B cell (primary cell): ENCODE data around the gene HS6ST3. TPM values are rescaled to one million over a fixed set of nuclear protein-coding genes. Genes with fewer than 3 reads are reported as not detected.
"Not testable (repeated sequence)": the region's sequence is repeated elsewhere in the genome, so short reads cannot be mapped to it uniquely, and the experiment has no call there.

ENCODE experiments used
- ATAC-seq: fragments of 200-7000 bp; cut with Tn5 transposase; one replicate; pipeline ENCODE4 v1.10.0; 2021; ENCODE audit warnings: low read depth, mild to moderate bottlenecking, moderate number of reproducible peaks, moderate library complexity
- CTCF ChIA-PET: fragments of 350-600 bp; sonication (Branson Sonifier 250); formaldehyde crosslinking; loops from one replicate; lab custom pipeline; 2021; ENCODE audit warnings: antibody characterized with exemption, inconsistent platforms; lab: Charles Lee
- POLR2A ChIA-PET: fragments of 350-600 bp; sonication (Branson Sonifier 250); formaldehyde crosslinking; loops from one replicate; lab custom pipeline; 2021; ENCODE audit warnings: antibody characterized with exemption; lab: Charles Lee
- DNase-seq: peaks from one replicate; pipeline ENCODE4 v3.0.0; 2013
- H2AFZ ChIP-seq: 2 replicates; pipeline ENCODE4 v1.6.1; 2012; ENCODE audit warnings: mild to moderate bottlenecking, low read depth, low read length; ENCODE audit not compliant: insufficient read depth, poor library complexity, severe bottlenecking
- H3K27ac ChIP-seq, 2 donors: 1 replicate in 1 of 2; 2 replicates in 1 of 2; pipeline ENCODE4 v1.5.1; 2012 to 2013; ENCODE audit warnings: low read length in 2 of 2, mild to moderate bottlenecking in 2 of 2, moderate library complexity in 1 of 2
- H3K27me3 ChIP-seq, 4 experiments: fragments of 200-600 bp in 1 of 4; sonication (generic) in 1 of 4; replicated peaks in 1 of 4; 1 replicate in 2 of 4; 2 replicates in 2 of 4; pipeline versions ENCODE4 v1.6.1 to v1.7.0; 2013 to 2016; ENCODE audit warnings: low read length in 3 of 4, mild to moderate bottlenecking in 2 of 4, mixed read lengths in 1 of 4, moderate library complexity in 1 of 4; ENCODE audit not compliant: insufficient read depth in 4 of 4, control insufficient read depth in 3 of 4; ENCODE audit errors: control extremely low read depth in 1 of 4
- H3K36me3 ChIP-seq, 2 experiments: replicated peaks in 1 of 2; 1 replicate in 1 of 2; 2 replicates in 1 of 2; pipeline versions ENCODE4 v1.6.1 to v1.7.1; 2013; ENCODE audit warnings: low read length in 1 of 2; ENCODE audit not compliant: insufficient read depth in 2 of 2, control insufficient read depth in 1 of 2; ENCODE audit errors: control extremely low read depth in 1 of 2, extremely low read depth in 1 of 2
- H3K4me1 ChIP-seq, 2 donors: fragments of 200-600 bp in 1 of 2; sonication (generic) in 1 of 2; 1 replicate in 1 of 2; 2 replicates in 1 of 2; pipeline versions ENCODE4 v1.5.1 to v1.6.1; 2013 to 2017; ENCODE audit warnings: low read length in 2 of 2; ENCODE audit not compliant: control insufficient read depth in 2 of 2, insufficient read depth in 2 of 2
- H3K4me2 ChIP-seq: replicated peaks from 2 replicates; pipeline ENCODE3; 2012; ENCODE audit warnings: mild to moderate bottlenecking, low read depth, low read length; ENCODE audit not compliant: poor library complexity, severe bottlenecking
- H3K4me3 ChIP-seq, 5 experiments: fragments of 200-600 bp in 1 of 5; sonication (generic) in 1 of 5; 1 replicate in 3 of 5; 2 replicates in 2 of 5; pipeline versions ENCODE4 v1.5.1 to v1.7.0; 2011 to 2016; ENCODE audit warnings: low read length in 4 of 5, mild to moderate bottlenecking in 4 of 5, low read depth in 2 of 5, control low read depth in 1 of 5, moderate library complexity in 1 of 5; ENCODE audit not compliant: insufficient read depth in 1 of 5; ENCODE audit errors: control extremely low read depth in 1 of 5, extremely low read depth in 1 of 5
- H3K79me2 ChIP-seq: fragments of 200-600 bp; sonication (generic); one replicate; pipeline ENCODE4 v1.6.0; 2016; ENCODE audit warnings: low read length; ENCODE audit not compliant: control insufficient read depth, insufficient read depth
- H3K9ac ChIP-seq: fragments of 200-600 bp; sonication (generic); 2 replicates; pipeline ENCODE4 v1.6.1; 2017; ENCODE audit warnings: mild to moderate bottlenecking, low read length, moderate library complexity
- H3K9me3 ChIP-seq, 3 donors: one replicate each; pipeline versions ENCODE4 v1.6.1 to v1.7.1; 2013; ENCODE audit warnings: low read length in 2 of 3; ENCODE audit not compliant: control insufficient read depth in 2 of 3, insufficient read depth in 1 of 3; ENCODE audit errors: control extremely low read depth in 1 of 3
- H4K20me1 ChIP-seq: 2 replicates; pipeline ENCODE4 v1.6.0; 2012; ENCODE audit warnings: mild to moderate bottlenecking, low read length; ENCODE audit not compliant: insufficient read depth, control insufficient read depth, poor library complexity, severe bottlenecking
- H3K27ac Mint-ChIP-seq: one replicate; pipeline ENCODE4 v1.8.0; 2021; ENCODE audit warnings: mixed read lengths
- H3K27me3 Mint-ChIP-seq: one replicate; pipeline ENCODE4 v1.8.0; 2021; ENCODE audit warnings: mixed read lengths
- H3K4me1 Mint-ChIP-seq: one replicate; pipeline ENCODE4 v1.8.0; 2021; ENCODE audit warnings: mixed read lengths
- H3K4me3 Mint-ChIP-seq: one replicate; pipeline ENCODE4 v1.8.0; 2021; ENCODE audit warnings: mixed read lengths
- H3K9me3 Mint-ChIP-seq: one replicate; pipeline ENCODE4 v1.8.0; 2022; ENCODE audit warnings: mixed read lengths; ENCODE audit not compliant: insufficient read depth
- EZH2 ChIP-seq: IDR thresholded peaks from 2 replicates; pipeline ENCODE4 v1.6.1; 2012; ENCODE audit warnings: borderline replicate concordance, low read depth, mild to moderate bottlenecking, moderate library complexity, low read length; ENCODE audit not compliant: insufficient read depth, poor library complexity, severe bottlenecking
- WGBS: methylation state at CpG from one replicate; pipeline ENCODE4 v1.1.5; 2013; ENCODE audit warnings: missing lambda C conversion rate; ENCODE audit not compliant: insufficient coverage; 5-methylcytosine and 5-hydroxymethylcytosine counted together
- intact Hi-C: fragments of 100-400 bp; cut with micrococcal nuclease; formaldehyde crosslinking; loops from one replicate; pipeline ENCODE4 v1.10.0; 2022
- polyA plus RNA-seq: library from polyadenylated mRNA; depleted of rRNA; stranded (reverse); fragments of >200 nt; gene quantifications from 2 replicates; pipeline ENCODE4 v1.2.3, GENCODE V29; 2012
- total RNA-seq, 2 donors: library from RNA; stranded (reverse); fragments of 120-200 nt in 1 of 2; gene quantifications; 1 replicate in 1 of 2; 2 replicates in 1 of 2; pipeline versions ENCODE4 v1.2.3 to v1.2.4, GENCODE V29; 2013 to 2022
- TF ChIP-seq, protein P1 (sequence below): fragments of 200-600 bp; IDR thresholded peaks from one replicate; pipeline ENCODE4 v1.8.0; 2022; ENCODE audit warnings: antibody characterized with exemption, mild to moderate bottlenecking

The HS6ST3 gene
- total and polyA plus RNA-seq, 2 donors (not counting 1 experiment from before 2014, with no cell fraction given), result not detected

DNA sequence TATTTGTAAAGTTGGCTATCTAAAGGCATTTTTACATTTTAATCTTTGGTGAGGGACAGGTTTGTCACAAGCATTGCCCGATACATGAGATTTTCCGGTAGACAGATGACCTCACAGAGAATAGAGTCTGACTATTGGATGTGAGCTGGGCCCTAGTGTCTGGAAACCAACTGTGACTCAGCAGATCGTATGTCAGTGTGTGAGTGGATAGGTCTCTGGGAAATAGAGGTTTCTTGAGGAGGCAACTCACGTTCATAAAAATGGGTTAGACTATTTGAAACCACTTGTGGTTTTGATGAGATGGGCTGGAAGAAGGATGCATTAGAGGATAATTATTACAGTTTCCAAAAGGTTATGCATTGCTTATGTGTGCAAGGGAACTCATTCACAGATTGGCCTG, 19.2 kb downstream of the HS6ST3 start:
- Histone ChIP-seq H3K79me2 (no peaks in the 10 kb centered on the region), H3K4me2 (no peak overlapping the region), H4K20me1 (no peaks in the 10 kb centered on the region), H3K9ac (no peak overlapping the region), H3K9me3 (peaks cover 0 to 5% (median 3%) of the 10 kb centered on the region in 3 donors), H3K36me3 (no peaks in the 10 kb centered on the region), H3K4me1 (no peaks in the 10 kb centered on the region), H3K27ac (no peak overlapping the region), H3K27me3 (no peaks in the 10 kb centered on the region), H2AFZ (no peak overlapping the region), H3K4me3 (no peak overlapping the region)
- no peak for ATAC-seq
- TF ChIP-seq EZH2, result no peak
- TF ChIP-seq, protein P1, sequence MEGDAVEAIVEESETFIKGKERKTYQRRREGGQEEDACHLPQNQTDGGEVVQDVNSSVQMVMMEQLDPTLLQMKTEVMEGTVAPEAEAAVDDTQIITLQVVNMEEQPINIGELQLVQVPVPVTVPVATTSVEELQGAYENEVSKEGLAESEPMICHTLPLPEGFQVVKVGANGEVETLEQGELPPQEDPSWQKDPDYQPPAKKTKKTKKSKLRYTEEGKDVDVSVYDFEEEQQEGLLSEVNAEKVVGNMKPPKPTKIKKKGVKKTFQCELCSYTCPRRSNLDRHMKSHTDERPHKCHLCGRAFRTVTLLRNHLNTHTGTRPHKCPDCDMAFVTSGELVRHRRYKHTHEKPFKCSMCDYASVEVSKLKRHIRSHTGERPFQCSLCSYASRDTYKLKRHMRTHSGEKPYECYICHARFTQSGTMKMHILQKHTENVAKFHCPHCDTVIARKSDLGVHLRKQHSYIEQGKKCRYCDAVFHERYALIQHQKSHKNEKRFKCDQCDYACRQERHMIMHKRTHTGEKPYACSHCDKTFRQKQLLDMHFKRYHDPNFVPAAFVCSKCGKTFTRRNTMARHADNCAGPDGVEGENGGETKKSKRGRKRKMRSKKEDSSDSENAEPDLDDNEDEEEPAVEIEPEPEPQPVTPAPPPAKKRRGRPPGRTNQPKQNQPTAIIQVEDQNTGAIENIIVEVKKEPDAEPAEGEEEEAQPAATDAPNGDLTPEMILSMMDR, result no peak
- ChIA-PET POLR2A (no interaction called here), CTCF (no interaction called here)
- peaks cover 5% of the 10 kb centered on the region for H3K9me3 Mint-ChIP-seq
- H3K4me1 Mint-ChIP-seq, result no peaks in the 10 kb centered on the region
- H3K27ac Mint-ChIP-seq, result no peak overlapping the region
- intact Hi-C loops, result no loop called here
- no peak overlapping the region for H3K4me3 Mint-ChIP-seq
- H3K27me3 Mint-ChIP-seq, result no peaks in the 10 kb centered on the region
- no peak for DNase-seq
- 92% methylated on average over 4 of the region's 4 CpGs for WGBS

DNA sequence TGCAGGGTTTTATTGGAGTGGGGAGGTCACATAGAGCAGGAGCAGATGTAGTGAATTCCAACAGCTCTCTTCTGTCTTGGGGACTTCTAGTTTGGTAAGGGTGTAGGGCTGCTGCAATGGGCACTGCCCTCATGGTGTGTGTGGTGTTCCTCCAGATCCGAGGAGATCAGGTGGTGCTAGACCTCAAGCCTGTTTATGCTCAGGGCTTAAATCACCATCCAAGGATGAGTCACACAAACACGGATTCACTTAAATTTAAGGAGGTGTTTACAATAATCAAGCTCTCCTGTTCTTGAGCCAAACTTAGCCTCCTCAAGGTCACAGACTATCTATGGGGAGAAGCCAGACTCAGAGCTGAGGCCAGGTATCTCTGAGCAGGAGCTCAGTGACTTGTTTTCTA, 23.0 kb downstream of the HS6ST3 start:
- no peak overlapping the region for H3K4me3 Mint-ChIP-seq
- no peak for TF ChIP-seq EZH2
- TF ChIP-seq, protein P1, result no peak
- Histone ChIP-seq H3K27ac (no peak overlapping the region), H2AFZ (no peak overlapping the region), H3K4me3 (no peak overlapping the region), H3K79me2 (no peaks in the 10 kb centered on the region), H4K20me1 (no peaks in the 10 kb centered on the region), H3K4me2 (no peak overlapping the region), H3K27me3 (no peaks in the 10 kb centered on the region), H3K9ac (no peak overlapping the region), H3K9me3 (peaks cover 0 to 3% (median 1%) of the 10 kb centered on the region in 3 donors), H3K36me3 (no peaks in the 10 kb centered on the region), H3K4me1 (no peaks in the 10 kb centered on the region)
- no peaks in the 10 kb centered on the region for H3K4me1 Mint-ChIP-seq
- WGBS, result no CpG with 5 or more reads among the region's 2 CpGs
- ChIA-PET CTCF (no interaction called here), POLR2A (no interaction called here)
- no peaks in the 10 kb centered on the region for H3K27me3 Mint-ChIP-seq
- no peaks in the 10 kb centered on the region for H3K9me3 Mint-ChIP-seq
- no peak for ATAC-seq
- no peak overlapping the region for H3K27ac Mint-ChIP-seq
- DNase-seq, result no peak
- intact Hi-C loops, result no loop called here

DNA sequence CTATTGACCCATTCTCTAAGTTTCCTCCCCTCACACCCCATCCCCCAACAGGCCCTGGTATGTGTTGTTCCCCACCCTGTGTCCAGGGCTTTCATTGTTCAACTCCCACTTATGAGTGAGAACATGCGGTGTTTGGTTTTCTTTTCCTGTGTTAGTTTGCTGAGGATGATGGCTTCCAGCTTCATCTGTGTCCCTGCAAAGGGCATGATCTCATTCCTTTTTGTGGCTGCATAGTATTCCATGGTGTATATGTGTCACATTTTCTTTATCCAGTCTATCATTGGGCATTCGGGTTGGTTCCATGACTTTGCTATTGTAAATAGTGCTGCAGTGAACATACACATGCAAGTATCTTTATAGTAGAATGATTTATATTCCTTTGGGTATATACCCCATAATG, 25.5 kb downstream of the HS6ST3 start:
- intact Hi-C loops, CTCF ChIA-PET, H3K4me1 Mint-ChIP-seq, H3K4me1 ChIP-seq, H3K4me3 Mint-ChIP-seq, ATAC-seq, H3K4me3 ChIP-seq, H3K27ac Mint-ChIP-seq, H3K36me3 ChIP-seq, DNase-seq, H3K9me3 Mint-ChIP-seq, H3K4me2 ChIP-seq, H3K27ac ChIP-seq, H3K9ac ChIP-seq, H3K9me3 ChIP-seq, H4K20me1 ChIP-seq, H2AFZ ChIP-seq, POLR2A ChIA-PET, H3K79me2 ChIP-seq, H3K27me3 ChIP-seq, H3K27me3 Mint-ChIP-seq: not testable (repeated sequence)
- WGBS, result no CpG with 5 or more reads among the region's 2 CpGs
